ENCODE measurements around the gene KCNAB1. TPM values are rescaled to one million over a fixed set of nuclear protein-coding genes. Genes with fewer than 3 reads are reported as not detected.

The KCNAB1 gene
- total RNA-seq, 1 donor from 2014 or later: 16.5 TPM

GRCh38 chr3:156488767-156489166 is 368.4 kb downstream of the KCNAB1 start:
- H3K36me3 Mint-ChIP-seq (ENCODE audit: unreplicated experiment): no peaks in the 10 kb centered on the region
- no peak for TF ChIP-seq CTCF (IDR thresholded peaks at IDR 0.05; ENCODE audit: partially characterized antibody, unreplicated experiment)
- no peak overlapping the region for H3K4me3 Mint-ChIP-seq (ENCODE audit: unreplicated experiment)
- no peak for DNase-seq
- H3K27me3 Mint-ChIP-seq (ENCODE audit: unreplicated experiment): peaks cover 2% of the 10 kb centered on the region
- H3K4me1 Mint-ChIP-seq (ENCODE audit: low read depth, unreplicated experiment): peaks cover 6% of the 10 kb centered on the region
- H3K27ac Mint-ChIP-seq (ENCODE audit: unreplicated experiment): no peak overlapping the region
- no peaks in the 10 kb centered on the region for H3K9me3 Mint-ChIP-seq (ENCODE audit: unreplicated experiment)

GRCh38 chr3:156489462-156489911 is 369.1 kb downstream of the KCNAB1 start:
- Mint-ChIP-seq H3K9me3 (ENCODE audit: unreplicated experiment) (no peaks in the 10 kb centered on the region), H3K27ac (ENCODE audit: unreplicated experiment) (no peak overlapping the region), H3K27me3 (ENCODE audit: unreplicated experiment) (peaks cover 2% of the 10 kb centered on the region), H3K4me3 (ENCODE audit: unreplicated experiment) (no peak overlapping the region), H3K4me1 (ENCODE audit: low read depth, unreplicated experiment) (peaks cover 1% of the 10 kb centered on the region), H3K36me3 (ENCODE audit: unreplicated experiment) (no peaks in the 10 kb centered on the region)
- no peak for DNase-seq
- no peak for TF ChIP-seq CTCF (IDR thresholded peaks at IDR 0.05; ENCODE audit: partially characterized antibody, unreplicated experiment)

- no peak for DNase-seq
- no peak overlapping the region for H3K4me3 Mint-ChIP-seq (ENCODE audit: unreplicated experiment)
- H3K4me1 Mint-ChIP-seq (ENCODE audit: low read depth, unreplicated experiment): no peaks in the 10 kb centered on the region
- no peaks in the 10 kb centered on the region for H3K9me3 Mint-ChIP-seq (ENCODE audit: unreplicated experiment)
- no peak for TF ChIP-seq CTCF (IDR thresholded peaks at IDR 0.05; ENCODE audit: partially characterized antibody, unreplicated experiment)
- H3K27ac Mint-ChIP-seq (ENCODE audit: unreplicated experiment): no peak overlapping the region
- no peaks in the 10 kb centered on the region for H3K36me3 Mint-ChIP-seq (ENCODE audit: unreplicated experiment)
- peaks cover 2% of the 10 kb centered on the region for H3K27me3 Mint-ChIP-seq (ENCODE audit: unreplicated experiment)
Measured at GRCh38 chr3:156491192-156491591, 370.8 kb downstream of the KCNAB1 start.

GRCh38 chr3:156492801-156493261 is 372.5 kb downstream of the KCNAB1 start:
- H3K27me3 Mint-ChIP-seq (ENCODE audit: unreplicated experiment): no peaks in the 10 kb centered on the region
- no peak for DNase-seq
- no peaks in the 10 kb centered on the region for H3K4me1 Mint-ChIP-seq (ENCODE audit: low read depth, unreplicated experiment)
- no peak for TF ChIP-seq CTCF (IDR thresholded peaks at IDR 0.05; ENCODE audit: partially characterized antibody, unreplicated experiment)
- no peaks in the 10 kb centered on the region for H3K9me3 Mint-ChIP-seq (ENCODE audit: unreplicated experiment)
- H3K27ac Mint-ChIP-seq (ENCODE audit: unreplicated experiment): no peak overlapping the region
- no peak overlapping the region for H3K4me3 Mint-ChIP-seq (ENCODE audit: unreplicated experiment)
- peaks cover 1% of the 10 kb centered on the region for H3K36me3 Mint-ChIP-seq (ENCODE audit: unreplicated experiment)

DNA sequence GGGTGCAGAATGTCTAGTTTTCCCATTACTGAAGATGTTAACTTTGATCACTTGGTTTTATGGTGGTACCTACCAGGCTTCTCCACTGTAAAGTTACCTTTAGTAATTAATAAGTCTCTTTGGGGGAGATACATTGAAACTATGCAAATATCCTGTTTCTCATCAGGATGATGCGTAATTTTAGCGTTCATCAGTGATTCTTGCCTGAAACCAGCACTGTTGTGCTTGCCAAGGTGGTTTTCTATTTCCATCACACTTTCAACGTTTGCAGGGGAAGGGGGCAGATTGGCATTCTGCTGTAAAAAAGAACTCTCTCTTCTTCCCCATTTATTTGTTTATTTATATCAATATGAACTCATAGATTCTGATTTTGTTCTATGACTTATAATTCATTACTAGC is 373.5 kb downstream of the KCNAB1 start:
- peaks cover 10% of the 10 kb centered on the region for H3K36me3 Mint-ChIP-seq (ENCODE audit: unreplicated experiment)
- H3K27ac Mint-ChIP-seq (ENCODE audit: unreplicated experiment): no peak overlapping the region
- TF ChIP-seq CTCF (IDR thresholded peaks at IDR 0.05; ENCODE audit: partially characterized antibody, unreplicated experiment): no peak
- no peaks in the 10 kb centered on the region for H3K27me3 Mint-ChIP-seq (ENCODE audit: unreplicated experiment)
- DNase-seq: no peak
- no peaks in the 10 kb centered on the region for H3K4me1 Mint-ChIP-seq (ENCODE audit: low read depth, unreplicated experiment)
- H3K9me3 Mint-ChIP-seq (ENCODE audit: unreplicated experiment): peaks cover 3% of the 10 kb centered on the region
- H3K4me3 Mint-ChIP-seq (ENCODE audit: unreplicated experiment): no peak overlapping the region
